Duodenal mucosa (tissue), 2 donors: Measurements from ENCODE around the gene BLM.
A peak's percentile ranks its signal among the peaks of the same experiment; 100 is the strongest.

ENCODE experiments used
- H3K27ac ChIP-seq: one replicate; pipeline ENCODE4 v1.7.0; 2013; ENCODE audit warnings: low read depth, low read length
- H3K27me3 ChIP-seq, 2 donors: one replicate each; pipeline ENCODE4 v1.7.0; 2013; ENCODE audit warnings: low read length in 2 of 2, control low read depth in 1 of 2; ENCODE audit not compliant: insufficient read depth in 2 of 2, control insufficient read depth in 1 of 2
- H3K36me3 ChIP-seq, 2 donors: one replicate each; pipeline ENCODE4 v1.7.0; 2013; ENCODE audit warnings: low read length in 2 of 2, control low read depth in 1 of 2; ENCODE audit not compliant: insufficient read depth in 2 of 2, control insufficient read depth in 1 of 2
- H3K4me1 ChIP-seq, 2 donors: one replicate each; pipeline ENCODE4 v1.7.0; 2013; ENCODE audit warnings: low read length in 2 of 2, control low read depth in 1 of 2; ENCODE audit not compliant: insufficient read depth in 2 of 2, control insufficient read depth in 1 of 2
- H3K4me3 ChIP-seq, 2 donors: one replicate each; pipeline ENCODE4 v1.7.0; 2013; ENCODE audit warnings: low read length in 2 of 2, low read depth in 1 of 2
- H3K9ac ChIP-seq, 2 donors: one replicate each; pipeline ENCODE4 v1.7.0; 2013; ENCODE audit warnings: low read length in 2 of 2, low read depth in 1 of 2
- H3K9me3 ChIP-seq, 2 donors: one replicate each; pipeline ENCODE4 v1.7.0; 2013; ENCODE audit warnings: low read length in 2 of 2, control low read depth in 1 of 2; ENCODE audit not compliant: control insufficient read depth in 1 of 2

BLM gene

DNA sequence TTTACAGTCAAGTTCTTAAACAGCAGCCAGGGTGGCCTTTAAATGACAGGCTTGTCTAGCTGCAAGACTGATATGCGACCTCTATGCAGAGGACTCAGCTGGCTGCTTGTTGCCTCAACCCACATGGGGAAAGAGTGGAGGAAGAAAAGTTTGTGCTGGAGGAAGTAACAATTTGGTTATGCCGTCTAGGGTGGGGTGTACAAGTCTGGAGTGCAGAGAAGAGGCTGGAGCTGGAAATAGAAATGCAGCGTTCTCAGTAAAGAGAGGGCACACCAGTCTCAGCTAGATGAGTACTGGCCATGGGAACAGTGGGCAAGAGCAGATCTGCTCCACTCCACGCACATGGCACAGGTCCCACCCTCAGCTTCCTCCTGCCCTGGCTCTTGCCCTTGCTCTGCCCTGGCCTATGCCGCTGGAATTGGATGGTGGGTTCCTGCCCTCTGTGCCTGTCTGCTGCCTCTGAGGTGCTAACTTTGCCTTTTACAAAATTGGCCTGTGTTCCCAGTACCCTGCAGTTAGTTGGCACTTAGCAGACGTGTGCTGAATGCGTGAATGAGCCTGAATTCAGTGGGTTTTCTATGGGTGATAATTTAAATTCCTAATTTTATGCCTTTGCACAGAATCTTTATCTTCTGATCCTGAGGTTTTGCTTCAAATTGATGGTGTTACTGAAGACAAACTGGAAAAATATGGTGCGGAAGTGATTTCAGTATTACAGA is 91.5 kb downstream of the BLM start:
- Histone ChIP-seq H3K4me3 (no peak overlapping the region), H3K36me3 (no peaks in the 10 kb centered on the region), H3K9ac (no peak overlapping the region), H3K4me1 (peaks cover 1 to 2% of the 10 kb centered on the region in 2 donors), H3K27ac (no peak overlapping the region), H3K9me3 (no peaks in the 10 kb centered on the region), H3K27me3 (no peaks in the 10 kb centered on the region)

DNA sequence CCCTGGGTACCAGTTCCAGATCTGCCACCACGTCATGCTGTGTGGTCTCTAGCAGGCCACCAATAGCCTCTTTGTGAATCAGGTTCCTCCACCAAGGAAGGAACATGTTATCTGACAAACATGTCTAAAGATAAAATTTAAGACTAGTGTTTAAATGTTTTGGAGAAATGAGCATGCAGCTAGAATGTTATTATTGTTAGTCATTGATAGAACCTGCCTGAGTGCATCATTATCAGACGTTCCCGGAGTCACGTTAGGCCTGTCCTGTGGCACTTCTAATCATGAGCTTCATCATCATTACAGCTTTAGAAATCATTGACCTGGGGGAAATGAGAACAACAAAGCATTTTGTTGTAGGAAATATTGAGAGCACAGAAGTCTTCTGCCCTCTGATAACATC is 92.4 kb downstream of the BLM start:
- peaks cover 10 to 11% of the 10 kb centered on the region in 2 donors for H3K4me1 ChIP-seq
- no peak overlapping the region for H3K27ac ChIP-seq
- H3K9ac ChIP-seq = no peak overlapping the region
- H3K36me3 ChIP-seq = no peaks in the 10 kb centered on the region
- H3K9me3 ChIP-seq = no peaks in the 10 kb centered on the region
- H3K4me3 ChIP-seq = no peak overlapping the region
- H3K27me3 ChIP-seq = no peaks in the 10 kb centered on the region

DNA sequence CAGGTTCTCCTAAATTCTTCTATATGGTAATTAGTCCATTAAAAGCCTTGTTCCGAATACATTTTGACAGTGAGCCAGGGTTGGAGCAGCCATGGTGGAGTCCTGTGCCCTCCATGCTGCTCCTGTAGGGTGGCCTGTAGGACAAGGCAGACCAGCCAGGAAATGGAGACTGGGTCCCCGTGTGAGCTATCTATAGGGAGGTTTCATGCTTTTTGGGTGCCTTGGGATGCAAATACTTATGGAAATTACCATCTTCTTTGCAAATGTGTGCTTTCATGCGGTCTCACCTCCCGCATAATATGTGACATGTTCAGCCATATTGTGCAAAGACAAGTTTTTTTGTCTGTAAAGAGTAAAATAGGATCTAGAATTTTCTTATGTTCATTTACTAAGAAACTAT is 93.2 kb downstream of the BLM start:
- no peak overlapping the region for H3K4me3 ChIP-seq
- no peak overlapping the region for H3K27ac ChIP-seq
- H3K9ac ChIP-seq = no peak overlapping the region
- H3K4me1 ChIP-seq = peaks cover 11 to 17% of the 10 kb centered on the region in 2 donors
- H3K36me3 ChIP-seq = no peaks in the 10 kb centered on the region
- H3K27me3 ChIP-seq = no peaks in the 10 kb centered on the region
- no peaks in the 10 kb centered on the region for H3K9me3 ChIP-seq

DNA sequence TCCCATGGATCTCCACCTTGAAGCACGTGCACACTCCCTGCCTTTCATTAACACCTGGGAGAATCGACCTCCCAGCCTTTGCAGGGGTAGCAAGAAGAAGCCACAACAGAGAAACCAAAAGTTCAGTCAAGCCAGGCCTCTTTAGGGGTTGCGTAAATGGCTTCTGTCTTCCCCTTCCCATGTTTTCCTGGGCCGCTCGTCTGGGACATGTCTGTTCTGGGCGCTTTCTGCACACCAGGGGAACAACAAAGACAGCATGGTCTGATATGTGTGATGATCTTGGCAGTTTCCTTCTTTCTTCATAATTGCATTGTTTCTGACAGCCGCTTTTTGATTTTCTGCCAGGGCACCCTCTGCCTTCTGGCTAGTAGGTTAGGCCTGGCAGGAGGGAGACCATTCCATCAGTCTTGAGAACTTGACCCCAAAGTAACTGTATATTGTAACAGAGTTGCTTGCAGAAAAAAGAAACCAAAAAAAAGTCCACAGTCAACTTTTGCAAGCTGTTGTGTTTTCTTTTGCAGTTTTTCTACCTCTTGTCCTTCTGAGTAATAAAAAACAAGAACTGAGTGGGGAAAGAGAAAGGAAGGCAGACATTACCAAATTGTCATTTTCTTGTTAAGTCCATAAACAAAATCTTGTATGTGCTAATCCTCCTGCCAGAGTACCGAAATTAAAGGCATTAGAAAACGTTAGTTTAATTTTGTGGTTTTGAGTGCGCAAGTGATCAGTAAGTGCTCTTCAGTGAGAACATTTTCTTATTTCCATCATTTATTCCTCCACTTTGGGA is 95.2 kb downstream of the BLM start:
- Histone ChIP-seq H3K27ac (no peak overlapping the region), H3K27me3 (no peaks in the 10 kb centered on the region), H3K9ac (no peak overlapping the region), H3K36me3 (no peaks in the 10 kb centered on the region), H3K4me3 (no peak overlapping the region), H3K9me3 (no peaks in the 10 kb centered on the region), H3K4me1 (peaks cover 19 to 23% of the 10 kb centered on the region in 2 donors)

DNA sequence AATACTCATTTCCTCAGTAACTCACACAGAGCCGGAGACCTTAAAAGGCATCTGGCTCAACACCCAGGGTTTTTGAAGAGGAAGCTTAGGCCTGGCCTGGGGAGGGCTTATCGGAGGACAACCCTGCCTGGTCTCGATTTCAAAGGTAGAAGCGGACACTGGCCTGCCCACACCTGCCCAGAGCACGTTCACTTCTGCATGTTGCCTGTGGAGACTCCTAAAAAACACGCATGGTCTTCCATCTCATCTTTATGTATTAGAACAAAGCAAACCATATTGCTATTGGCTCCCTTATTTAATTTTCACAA is 95.8 kb downstream of the BLM start:
- no peak overlapping the region for H3K9ac ChIP-seq
- no peak overlapping the region for H3K4me3 ChIP-seq
- no peaks in the 10 kb centered on the region for H3K27me3 ChIP-seq
- H3K36me3 ChIP-seq = no peaks in the 10 kb centered on the region
- no peaks in the 10 kb centered on the region for H3K9me3 ChIP-seq
- peaks cover 24 to 29% of the 10 kb centered on the region in 2 donors for H3K4me1 ChIP-seq
- H3K27ac ChIP-seq = no peak overlapping the region

DNA sequence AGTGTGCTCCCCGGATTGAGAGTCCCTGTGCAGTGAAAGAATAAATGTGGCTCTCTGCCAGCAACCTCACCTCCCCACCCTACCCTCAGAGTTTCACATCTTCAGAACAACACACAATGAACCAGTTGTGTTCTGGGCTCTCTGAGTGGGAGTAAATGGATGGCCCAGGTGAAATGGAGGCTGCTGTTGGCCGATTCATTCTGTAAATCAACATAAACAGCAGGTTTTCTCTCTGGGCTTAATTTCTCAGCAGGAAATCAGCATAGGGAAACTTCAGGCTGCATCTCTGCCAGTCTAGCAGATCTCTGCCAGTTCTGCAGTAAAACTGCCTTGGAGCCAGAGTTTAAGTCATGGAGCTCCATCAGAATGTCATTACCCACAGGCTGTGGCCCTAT is 96.6 kb downstream of the BLM start:
- Histone ChIP-seq H3K9ac (peak overlapping the region in 1 of 2 donors; percentile 33), H3K27ac (no peak overlapping the region)

DNA sequence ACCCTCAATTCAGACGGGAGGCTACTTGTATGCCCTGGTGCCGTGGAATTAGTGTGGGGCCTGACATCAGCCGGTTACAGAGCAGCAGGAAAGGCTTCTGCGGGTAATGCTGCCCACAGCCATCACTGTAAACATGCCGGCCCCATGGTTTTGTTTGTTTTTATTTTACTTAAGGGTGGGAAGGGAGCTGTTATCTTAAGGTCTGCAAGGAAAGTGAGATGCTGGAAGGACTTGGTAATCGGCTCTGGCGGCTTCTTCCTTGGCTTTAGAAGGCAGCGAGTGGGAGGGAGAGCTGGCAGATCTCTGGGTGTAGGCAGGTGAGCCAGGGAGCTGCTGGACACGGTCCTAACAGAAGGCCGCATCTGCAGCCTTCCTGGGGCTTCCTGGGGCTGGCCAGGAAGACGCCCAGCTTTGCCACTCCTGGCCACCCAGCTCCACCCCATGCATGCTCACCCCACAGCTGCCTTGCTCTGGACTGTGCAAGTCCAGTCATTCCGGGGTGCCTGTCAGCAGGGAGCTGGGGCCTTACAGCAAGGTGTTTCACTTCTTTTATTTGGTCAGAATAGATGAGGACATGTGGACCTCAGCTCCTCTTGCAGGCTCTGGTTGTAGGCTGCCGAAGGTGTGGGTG is 97.2 kb downstream of the BLM start:
- no peaks in the 10 kb centered on the region for H3K36me3 ChIP-seq
- no peaks in the 10 kb centered on the region for H3K9me3 ChIP-seq
- no peaks in the 10 kb centered on the region for H3K27me3 ChIP-seq
- peaks cover 35 to 38% of the 10 kb centered on the region in 2 donors for H3K4me1 ChIP-seq
- H3K9ac ChIP-seq = peak overlapping the region in 1 of 2 donors; percentile 33
- H3K27ac ChIP-seq = no peak overlapping the region
- H3K4me3 ChIP-seq = no peak overlapping the region

More for the DNA sequence above, 96.6 kb downstream of the BLM start:
- H3K9me3 ChIP-seq = no peaks in the 10 kb centered on the region
- H3K4me1 ChIP-seq = peaks cover 33 to 36% of the 10 kb centered on the region in 2 donors
- no peak overlapping the region for H3K4me3 ChIP-seq
- no peaks in the 10 kb centered on the region for H3K27me3 ChIP-seq
- H3K36me3 ChIP-seq = no peaks in the 10 kb centered on the region

DNA sequence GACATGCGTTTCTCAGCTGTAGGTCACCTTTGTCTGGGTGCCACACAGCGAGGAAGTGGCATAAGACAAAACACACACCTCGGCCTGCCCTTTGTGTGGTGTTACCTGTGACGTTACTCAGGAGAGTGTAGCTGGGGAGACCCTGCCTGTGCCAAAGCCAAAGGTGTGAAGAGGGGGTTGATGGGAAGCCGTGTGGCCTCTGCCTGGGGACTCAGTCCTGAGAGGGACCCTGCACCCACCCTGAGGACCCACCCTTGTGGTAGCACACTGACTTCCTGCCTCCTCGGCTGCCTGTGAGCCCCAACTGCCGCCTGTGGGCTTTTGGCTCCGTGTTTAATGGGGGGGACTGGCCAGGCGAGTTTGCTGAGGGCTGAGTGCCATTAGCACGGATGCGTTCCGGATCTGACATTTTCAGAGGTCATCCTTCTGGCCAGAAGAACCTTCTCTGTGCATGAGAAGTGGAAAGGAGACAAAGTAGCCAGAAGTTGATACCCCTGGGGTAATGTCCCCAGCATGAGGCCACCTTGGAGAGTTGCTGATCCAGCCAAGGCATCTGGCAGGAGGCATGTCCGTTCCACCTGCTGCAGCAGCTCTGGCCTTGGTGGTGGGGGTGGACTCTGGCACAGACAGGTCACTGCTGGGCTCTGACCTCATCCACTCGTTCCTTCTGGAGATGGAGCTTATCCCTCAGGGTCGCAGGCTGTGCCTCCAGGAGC is 99.4 kb downstream of the BLM start:
- Histone ChIP-seq H3K4me1 (peaks cover 38 to 49% of the 10 kb centered on the region in 2 donors), H3K4me3 (no peak overlapping the region), H3K9ac (no peak overlapping the region), H3K27ac (no peak overlapping the region), H3K27me3 (no peaks in the 10 kb centered on the region), H3K36me3 (no peaks in the 10 kb centered on the region), H3K9me3 (no peaks in the 10 kb centered on the region)

DNA sequence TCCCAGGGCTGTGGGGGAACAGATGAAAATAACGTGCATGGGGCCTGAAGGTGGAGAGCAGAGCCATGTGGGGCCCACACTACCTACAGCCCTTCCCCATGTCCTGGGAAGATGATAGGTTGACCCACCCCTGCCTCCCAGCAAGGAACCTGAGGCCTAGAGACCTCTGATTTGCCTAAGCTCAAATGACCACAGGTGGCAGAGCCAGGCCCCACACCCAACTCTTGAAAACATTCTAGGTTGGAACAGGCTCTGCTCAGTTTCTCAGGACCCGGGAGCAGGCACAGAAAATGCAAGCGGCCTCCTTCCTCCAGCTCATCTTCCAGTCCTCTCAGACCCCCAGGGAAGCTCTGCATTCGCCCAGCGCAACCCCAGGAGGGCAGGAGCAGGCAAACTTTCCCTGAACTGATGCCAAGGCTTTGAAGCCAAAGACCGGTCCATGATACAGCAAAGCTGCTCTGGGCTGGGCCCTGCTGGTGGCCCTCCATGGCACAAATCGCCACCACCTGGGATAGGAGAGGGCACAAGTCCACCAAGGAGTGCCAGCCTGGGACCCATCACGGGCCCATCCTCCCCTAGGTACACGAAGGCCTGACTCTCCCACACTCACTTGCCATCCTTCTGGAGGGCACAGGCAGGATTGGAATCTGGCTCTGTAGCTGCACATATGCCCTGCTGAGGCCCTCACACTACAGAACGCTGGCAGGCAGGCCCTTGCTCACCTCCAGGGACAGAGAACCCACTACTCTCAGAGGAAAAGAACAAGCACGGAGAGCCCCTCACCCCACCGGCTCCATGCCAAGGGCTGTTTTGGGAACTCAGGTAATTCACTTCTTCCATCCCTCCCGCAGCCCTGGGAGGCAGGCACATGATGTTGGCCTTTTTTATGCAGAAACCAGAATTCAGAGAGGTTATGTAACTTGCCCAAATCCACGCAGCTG is 100.2 kb downstream of the BLM start:
- Histone ChIP-seq H3K27ac (no peak overlapping the region), H3K9ac (no peak overlapping the region), H3K36me3 (no peaks in the 10 kb centered on the region), H3K9me3 (no peaks in the 10 kb centered on the region), H3K27me3 (no peaks in the 10 kb centered on the region), H3K4me3 (no peak overlapping the region), H3K4me1 (peaks cover 38 to 49% of the 10 kb centered on the region in 2 donors)
